MV-4-11 (cell line): Measurements from ENCODE around the gene PRUNE2.

Experiments used
- DNase-seq: peaks from one replicate; lab custom pipeline; 2025; lab: John Stamatoyannopoulos, UW

Gene PRUNE2

GRCh38 chr9:76658510-76659231, 247.2 kb downstream of the PRUNE2 start:
- DNase-seq, result peak; percentile 74

DNA sequence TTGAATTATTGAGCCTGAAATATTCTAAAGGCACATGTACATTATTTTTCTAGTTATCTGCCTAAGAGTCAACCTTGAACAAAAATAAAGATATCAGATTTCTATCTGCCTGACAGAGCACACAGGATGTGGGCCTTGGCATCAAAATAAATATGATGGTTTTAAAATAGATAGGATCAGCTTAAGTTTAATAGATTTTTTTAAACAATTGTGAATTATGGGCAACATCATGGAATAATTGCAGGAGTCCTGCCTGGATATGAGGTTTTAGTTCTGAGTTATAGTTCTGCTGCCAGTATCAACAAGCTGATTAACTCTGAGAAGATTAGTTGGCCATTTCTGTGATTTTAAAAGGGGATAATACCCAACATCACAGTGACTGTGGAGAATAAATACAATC, 248.6 kb downstream of the PRUNE2 start:
- no peak for DNase-seq

DNA sequence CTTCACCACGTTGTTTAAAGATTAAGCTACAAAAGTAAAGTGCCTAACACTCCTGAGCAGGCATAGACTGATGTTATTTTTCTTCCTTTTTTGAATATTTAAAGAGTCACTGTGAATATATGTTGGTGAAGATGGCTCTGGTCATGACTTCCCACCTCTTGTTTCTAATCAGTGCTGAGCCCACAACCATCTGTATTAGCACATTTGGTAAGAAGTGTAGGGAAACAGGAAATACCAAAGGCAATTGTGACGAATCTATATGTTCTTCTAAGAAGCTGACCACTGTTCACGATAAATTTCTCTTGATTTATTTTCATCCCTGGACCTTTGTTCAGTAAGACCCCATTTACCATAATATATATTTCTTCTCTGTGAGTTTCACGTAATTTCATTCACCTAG, 249.9 kb downstream of the PRUNE2 start:
- DNase-seq, result no peak

DNA sequence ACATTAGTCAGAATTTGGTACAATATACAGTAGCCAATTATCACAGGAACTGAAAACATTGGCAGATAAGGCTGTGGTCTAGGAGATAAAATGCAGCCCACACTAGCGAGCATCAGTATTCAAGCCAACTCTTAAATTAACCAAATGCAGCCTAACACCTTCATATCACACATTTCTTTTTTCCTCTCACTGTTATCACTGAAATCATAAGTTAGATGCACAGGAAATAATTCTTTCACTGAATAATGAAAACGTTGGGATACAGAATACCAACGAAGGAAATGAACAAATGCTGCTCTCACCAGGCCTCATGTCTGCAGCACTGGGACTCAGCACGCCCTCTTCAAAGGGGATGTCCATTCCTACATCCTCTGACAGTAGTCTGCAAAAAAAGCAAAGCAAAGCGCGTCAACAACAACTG, 250.8 kb downstream of the PRUNE2 start:
- DNase-seq, result no peak

DNA sequence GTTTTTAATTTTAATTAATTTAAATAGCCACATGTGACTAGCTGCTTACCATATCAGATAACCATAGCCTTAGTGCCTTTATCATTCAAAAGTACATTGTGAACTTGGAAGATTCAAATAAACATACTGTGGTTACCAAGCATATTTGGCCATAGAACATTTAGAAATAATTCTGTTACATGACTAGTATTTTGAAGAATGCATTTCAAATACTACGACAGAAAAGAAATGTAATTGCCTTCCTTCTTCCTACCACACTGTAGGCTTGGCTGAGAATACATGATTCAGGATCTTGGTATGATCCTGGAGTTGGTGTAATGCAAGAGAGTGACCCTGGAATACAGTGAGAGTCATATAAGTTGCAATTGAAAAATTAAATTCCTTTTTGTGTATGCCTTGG, 251.3 kb downstream of the PRUNE2 start:
- no peak for DNase-seq

DNA sequence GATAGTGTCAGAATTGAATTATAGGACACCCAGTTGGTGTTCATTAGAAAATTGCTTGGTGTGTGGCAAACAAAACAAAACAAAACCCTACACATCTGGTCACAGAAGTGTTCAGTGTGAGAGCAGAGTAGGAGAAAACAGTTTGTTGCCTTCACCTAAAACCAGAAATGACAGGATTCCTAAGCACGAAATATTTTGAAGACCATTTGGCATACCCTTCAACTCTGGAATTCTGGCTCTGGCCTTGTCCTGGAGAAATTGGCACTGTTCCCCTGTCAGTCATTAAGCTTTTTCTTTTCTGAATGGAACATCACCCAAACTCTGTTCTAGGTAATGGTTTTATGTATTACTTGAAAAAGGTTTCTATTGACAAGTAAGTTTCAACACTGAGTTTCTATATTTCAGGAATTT, 251.9 kb downstream of the PRUNE2 start:
- no peak for DNase-seq

DNA sequence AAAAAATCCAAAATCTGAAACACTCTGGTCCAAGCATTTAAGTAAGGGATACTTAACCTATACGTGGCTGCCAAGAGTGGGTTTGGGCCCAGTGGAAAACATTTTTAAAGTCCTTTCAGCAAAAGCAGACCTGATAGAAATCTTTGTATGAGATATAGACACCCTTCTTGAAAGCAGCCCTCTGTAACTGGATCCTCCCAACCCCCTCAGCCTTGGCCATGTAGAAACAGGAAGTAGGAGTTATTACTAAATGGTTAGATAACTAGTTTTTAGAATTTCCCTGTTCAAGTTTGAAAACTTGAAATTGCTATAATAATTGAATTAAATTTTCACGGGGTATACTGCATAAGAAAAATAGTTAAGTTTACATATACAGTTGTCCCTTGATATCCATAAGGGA, 253.0 kb downstream of the PRUNE2 start:
- peak; percentile 68 for DNase-seq

DNA sequence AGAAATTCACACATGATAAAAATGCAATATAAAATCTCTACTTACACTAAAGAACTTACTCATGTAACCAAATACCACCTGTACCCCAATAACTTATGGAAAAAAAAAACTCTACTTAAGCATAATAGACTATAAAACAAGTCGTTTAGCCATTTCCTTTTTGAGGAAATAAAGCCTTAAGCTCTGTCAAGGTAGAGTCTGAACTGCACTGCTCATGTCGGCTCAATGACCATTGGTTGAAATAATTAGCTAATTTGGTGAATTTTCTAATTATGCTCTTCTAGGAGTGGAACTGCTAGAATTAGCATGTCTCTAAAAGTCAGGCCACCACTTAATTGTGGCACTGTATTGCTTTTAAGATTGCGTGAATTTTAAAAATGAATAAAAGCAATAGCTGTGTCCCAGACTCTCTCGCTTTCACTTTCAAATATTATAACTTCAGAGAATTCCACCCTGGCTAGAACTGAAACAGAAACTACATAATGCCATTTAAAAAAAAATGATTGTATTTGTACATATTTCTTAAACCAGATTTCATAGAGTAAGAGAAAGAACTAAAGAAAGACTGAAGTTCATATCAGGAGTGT, 254.7 kb downstream of the PRUNE2 start:
- DNase-seq, result peak; percentile 25

DNA sequence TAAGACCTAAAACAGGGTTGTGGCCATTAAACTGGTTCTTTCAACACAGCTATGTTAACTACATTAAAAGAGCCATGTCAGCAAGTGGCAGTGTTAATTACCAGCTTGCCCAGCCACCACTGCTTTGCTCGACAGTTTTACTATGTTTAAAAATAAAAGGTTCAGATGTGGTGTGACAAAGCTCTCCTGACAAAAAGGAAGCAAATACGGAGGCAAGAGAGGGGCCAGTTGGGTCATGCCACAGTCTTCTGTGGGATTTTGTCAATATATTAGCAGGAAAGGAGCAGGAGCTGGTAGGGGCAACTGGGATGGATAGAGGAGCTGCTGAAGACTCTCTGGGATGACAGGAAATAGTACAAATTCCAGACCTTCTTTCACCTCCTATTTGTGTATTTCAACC, 255.2 kb downstream of the PRUNE2 start:
- DNase-seq, result peak; percentile 5

DNA sequence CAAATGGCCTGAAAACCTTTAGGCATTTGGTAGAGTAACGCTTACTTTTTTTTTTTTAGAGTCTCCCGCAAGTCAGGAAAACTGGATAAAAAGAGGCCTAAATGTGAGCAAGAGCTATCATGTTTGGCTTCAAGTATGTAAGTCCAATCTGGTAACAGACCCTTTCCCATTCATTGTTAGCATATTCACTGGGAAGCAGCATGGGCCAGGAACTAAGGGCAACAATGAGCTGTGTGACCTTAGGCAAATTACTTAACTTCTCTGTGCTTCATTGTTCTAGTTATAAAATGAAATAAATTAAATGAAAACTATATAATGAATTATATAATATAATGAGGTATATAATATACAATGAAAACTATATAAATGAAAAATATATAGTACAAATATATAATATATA, 256.0 kb downstream of the PRUNE2 start:
- DNase-seq, result no peak

DNA sequence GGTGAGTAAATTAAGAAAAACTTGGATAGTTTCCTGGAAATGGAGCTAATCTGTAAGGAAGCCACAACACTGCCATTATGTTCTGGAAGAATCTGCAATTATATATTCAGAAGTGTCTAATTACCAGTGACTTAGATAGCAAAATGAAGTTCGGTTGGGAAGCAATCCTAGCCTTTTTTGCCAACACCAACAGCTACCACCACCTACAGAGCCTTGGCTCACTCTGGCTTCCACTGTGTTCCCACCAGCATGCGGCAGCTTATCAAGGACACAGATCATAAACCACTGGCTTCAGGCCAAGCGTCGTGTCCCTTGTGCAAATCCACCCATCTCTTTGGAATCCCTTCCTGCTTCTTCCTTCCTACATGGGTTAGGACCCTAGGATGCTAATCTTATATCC, 259.7 kb downstream of the PRUNE2 start:
- no peak for DNase-seq

DNA sequence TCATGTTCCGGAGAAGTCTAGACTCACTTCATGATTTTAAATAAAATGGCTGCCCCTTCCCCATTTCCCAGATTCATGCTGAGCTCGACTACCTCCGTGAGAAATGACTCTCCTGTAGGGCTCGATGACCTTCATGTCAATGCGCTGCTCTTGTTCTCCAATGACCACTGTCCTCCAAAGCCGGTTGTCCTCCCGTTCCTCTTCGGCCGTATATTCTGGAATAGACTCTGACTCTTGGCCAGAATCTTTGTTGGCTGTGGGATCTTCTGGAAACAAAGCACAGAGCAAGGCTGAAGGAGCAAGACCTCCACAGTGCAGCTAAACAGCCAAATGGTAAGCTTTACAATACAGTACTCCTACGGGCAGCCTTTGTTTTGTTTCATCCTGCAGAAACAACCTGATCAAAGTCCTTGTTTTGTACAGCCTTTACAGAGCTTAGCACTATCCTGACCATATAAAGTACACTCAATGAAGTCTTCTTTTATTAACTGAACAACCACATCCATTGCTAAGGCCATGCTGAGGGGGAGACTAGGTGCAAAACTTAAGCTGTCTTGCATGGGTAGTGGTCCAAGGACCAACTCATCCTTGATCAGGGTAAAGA, 261.2 kb downstream of the PRUNE2 start:
- DNase-seq, result no peak

- no peak for DNase-seq
Observed at GRCh38 chr9:76644171-76644570, 261.7 kb downstream of the PRUNE2 start.

- peak; percentile 83 for DNase-seq
Observed at GRCh38 chr9:76643399-76644117, 262.4 kb downstream of the PRUNE2 start.

GRCh38 chr9:76642701-76643209, 263.2 kb downstream of the PRUNE2 start:
- no peak for DNase-seq

DNA sequence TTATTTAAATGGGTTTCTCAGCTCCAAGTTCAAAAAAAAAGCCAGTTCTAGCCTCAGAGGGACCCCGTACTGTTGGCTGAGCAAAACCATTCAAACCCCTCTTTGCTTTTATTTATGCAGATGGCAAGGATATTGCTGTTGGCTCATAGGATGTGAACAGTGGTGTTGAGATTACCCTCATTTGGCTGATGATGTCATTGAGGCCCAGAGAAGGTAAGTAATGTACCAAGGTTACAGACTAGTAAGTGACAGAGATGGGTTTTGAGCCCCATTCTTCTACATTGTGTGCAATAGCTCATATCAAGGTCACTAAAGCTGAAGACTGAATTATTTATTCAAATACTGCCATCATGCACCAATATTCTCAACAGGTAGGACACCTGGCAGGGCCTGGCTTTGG, 263.8 kb downstream of the PRUNE2 start:
- DNase-seq, result no peak

- DNase-seq, result no peak
Observed at GRCh38 chr9:76638001-76638400, 267.9 kb downstream of the PRUNE2 start.

GRCh38 chr9:76637416-76637815, 268.5 kb downstream of the PRUNE2 start:
- DNase-seq, result peak; percentile 41

DNA sequence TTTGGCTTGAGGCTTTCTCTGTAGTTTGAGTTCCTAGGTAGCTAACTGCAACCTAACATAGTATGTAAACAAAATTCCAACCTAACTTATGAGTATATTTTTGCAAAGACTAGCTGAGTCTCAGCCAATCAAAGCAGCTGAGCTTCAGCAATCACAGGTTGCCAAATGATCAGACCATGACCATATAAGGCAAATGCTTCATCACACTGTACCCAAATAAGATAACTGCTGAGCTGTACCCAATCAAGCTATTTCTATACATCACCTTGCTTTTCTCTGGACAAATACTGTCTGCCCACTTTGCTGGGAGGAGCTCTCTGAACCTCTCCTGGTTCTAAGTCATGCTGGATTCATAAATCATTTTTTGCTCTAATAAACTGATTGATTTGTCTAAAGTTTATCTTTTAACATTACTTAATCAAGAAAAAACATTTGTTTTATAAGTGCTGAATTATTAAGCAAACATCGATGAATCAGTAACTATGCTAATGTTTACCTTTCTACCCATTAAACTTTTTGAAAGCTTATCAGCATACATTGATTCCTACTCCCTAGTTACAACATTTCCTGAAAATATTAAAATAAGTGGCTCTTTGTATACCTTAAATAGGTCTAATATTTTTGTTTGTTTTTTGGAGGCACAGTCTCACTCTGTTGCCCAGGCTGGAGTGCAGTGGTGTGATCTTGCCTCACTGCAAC, 271.4 kb downstream of the PRUNE2 start:
- peak; percentile 13 for DNase-seq

DNA sequence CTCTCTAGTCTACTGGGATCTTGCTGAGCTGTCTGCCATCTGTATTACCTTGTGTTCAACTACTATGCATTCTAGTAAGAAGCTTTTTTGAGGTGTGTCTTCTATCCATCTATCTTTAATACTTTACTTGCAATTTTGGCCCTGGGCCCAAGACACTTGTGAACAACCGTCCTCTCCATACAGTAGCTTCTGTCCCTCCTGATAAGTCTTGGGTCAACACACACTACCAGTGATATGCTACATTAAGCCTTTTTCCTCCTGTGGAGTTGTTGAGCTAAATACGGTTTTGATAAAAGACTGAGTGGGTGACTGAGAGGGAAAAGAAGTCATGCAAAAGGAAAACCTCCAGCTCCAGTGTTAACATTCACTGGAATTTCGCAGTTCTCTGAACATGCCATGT, 275.0 kb downstream of the PRUNE2 start:
- DNase-seq, result no peak

DNA sequence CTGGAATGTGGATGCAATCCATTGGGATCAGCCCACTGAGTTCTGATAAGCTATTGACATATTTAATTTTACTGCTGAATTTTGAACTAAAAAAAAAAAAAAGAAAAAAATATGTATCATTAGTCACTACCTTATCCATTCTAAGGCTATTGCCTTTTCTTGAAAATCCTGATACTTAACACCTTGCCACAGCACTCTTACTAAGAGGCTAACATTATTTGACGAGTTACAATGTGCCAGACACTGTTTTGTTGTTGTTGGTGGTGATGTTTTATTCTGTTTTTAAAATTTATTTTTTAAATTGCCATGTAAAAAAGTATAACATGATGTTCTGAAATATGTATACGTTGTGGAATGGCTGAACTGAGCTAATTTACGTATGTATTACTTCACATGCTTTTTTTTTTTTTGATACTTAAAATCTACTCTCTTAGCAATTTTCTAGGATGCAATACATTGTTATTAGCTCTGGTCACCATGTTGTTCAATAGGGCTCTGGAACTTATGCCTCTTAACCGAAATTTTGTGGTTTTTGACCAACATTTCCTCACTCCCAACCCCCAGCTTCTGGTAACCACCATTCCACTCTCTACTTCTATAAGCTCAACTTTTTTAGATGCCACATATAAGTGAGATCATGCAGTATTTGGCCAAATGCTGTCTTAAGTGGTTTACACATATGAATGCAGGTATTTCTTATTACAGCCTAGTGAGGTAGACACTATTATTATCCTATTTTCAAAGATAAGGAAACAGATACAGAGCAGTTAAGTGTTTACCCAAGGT, 276.5 kb downstream of the PRUNE2 start:
- peak; percentile 96 for DNase-seq
